Brain microvascular endothelial cell (primary cell): ENCODE measurements around the gene DGAT2L6.

Source experiments
- DNase-seq: peaks from one replicate; pipeline ENCODE4 v3.0.0-alpha.2; 2020
- H3K27ac ChIP-seq: fragments of 250-450 bp; sonication (Bioruptor Pico); 2 replicates; pipeline ENCODE4 v1.5.1; 2020; ENCODE audit warnings: mild to moderate bottlenecking, moderate library complexity
- H3K27me3 ChIP-seq: fragments of 250-450 bp; sonication (Bioruptor Pico); replicated peaks from 2 replicates; pipeline ENCODE4 v1.5.1; 2020; ENCODE audit warnings: mild to moderate bottlenecking
- H3K36me3 ChIP-seq: fragments of 250-450 bp; sonication (Bioruptor Pico); replicated peaks from 2 replicates; pipeline ENCODE4 v1.5.1; 2020; ENCODE audit warnings: mild to moderate bottlenecking
- H3K4me3 ChIP-seq: 2 replicates; pipeline ENCODE4 v1.5.1; 2011; ENCODE audit warnings: low read depth, mild to moderate bottlenecking, control low read depth, low read length, moderate library complexity
- CTCF ChIP-seq: IDR thresholded peaks from 2 replicates; pipeline ENCODE4 v1.5.1; 2011; ENCODE audit warnings: low read depth, mild to moderate bottlenecking, moderate library complexity, low read length, control low read depth, inconsistent platforms; ENCODE audit errors: missing control alignments
- in situ Hi-C: cut with HindIII; loops from 2 replicates; pipeline ENCODE4 v1.10.0; 2017; ENCODE audit warnings: low sequenced_read_pairs, low pct_ligation_motif_present

The DGAT2L6 gene

DNA sequence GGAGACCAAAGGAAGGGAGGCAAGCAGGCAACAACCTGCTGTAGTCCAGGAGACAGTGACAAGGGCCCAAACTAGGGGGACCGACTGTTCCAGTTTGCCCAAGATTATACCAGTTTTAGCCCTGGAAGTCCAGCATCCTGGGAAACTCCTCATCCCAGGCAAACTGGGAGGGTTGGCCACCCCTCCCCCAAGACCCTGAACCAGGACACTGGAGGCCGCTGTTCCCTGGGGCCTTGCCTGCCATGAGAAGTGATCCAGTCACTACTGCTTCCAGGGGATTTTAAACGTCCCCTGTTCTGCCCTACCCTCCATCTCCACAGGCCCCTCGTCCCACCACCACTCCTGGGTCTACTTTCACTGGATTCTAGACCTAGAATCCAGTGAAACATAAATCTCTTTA is 4.3 kb upstream of the DGAT2L6 start:
- in situ Hi-C loops: no loop called here
- DNase-seq: no peak
- H3K36me3 ChIP-seq: no peaks in the 10 kb centered on the region
- no peaks in the 10 kb centered on the region for H3K27me3 ChIP-seq
- no peak overlapping the region for H3K27ac ChIP-seq
- H3K4me3 ChIP-seq: no peak overlapping the region
- no peak for TF ChIP-seq CTCF

GRCh38 chrX:70174754-70175153 is 2.5 kb upstream of the DGAT2L6 start:
- H3K27me3 ChIP-seq: no peaks in the 10 kb centered on the region
- no peak overlapping the region for H3K4me3 ChIP-seq
- no peaks in the 10 kb centered on the region for H3K36me3 ChIP-seq
- peak overlapping the region; percentile 85 for H3K27ac ChIP-seq
- no peak for TF ChIP-seq CTCF
- DNase-seq: no peak
- in situ Hi-C loops: no loop called here

DNA sequence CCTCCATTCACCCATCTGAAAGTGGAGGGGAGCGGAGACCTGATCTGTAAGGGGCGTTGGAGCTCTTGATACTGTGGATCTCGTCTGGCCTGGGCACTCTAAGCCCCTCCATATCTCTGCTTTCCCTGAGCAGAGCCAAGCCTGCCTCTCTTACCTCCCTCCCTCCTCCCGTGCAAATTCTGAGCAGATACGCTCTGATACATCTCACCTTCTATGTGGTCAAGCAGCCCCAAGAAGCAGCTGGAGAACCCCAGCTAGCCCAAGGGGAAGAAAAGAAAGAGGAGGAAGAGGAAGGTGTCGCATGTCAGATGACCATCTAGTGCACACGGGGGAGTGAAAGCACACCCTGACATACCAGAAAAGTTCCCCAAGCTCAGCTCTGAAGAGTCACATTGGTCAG is 1.9 kb upstream of the DGAT2L6 start:
- in situ Hi-C loops: no loop called here
- TF ChIP-seq CTCF: no peak
- Histone ChIP-seq H3K27ac (no peak overlapping the region), H3K27me3 (no peaks in the 10 kb centered on the region), H3K4me3 (no peak overlapping the region), H3K36me3 (no peaks in the 10 kb centered on the region)
- no peak for DNase-seq

- Histone ChIP-seq H3K36me3 (no peaks in the 10 kb centered on the region), H3K27ac (no peak overlapping the region), H3K27me3 (no peaks in the 10 kb centered on the region), H3K4me3 (no peak overlapping the region)
- no peak for DNase-seq
- TF ChIP-seq CTCF: no peak
- in situ Hi-C loops: no loop called here
These were observed 5.8 kb downstream of the DGAT2L6 start for GRCh38 chrX:70183091-70183490.

DNA sequence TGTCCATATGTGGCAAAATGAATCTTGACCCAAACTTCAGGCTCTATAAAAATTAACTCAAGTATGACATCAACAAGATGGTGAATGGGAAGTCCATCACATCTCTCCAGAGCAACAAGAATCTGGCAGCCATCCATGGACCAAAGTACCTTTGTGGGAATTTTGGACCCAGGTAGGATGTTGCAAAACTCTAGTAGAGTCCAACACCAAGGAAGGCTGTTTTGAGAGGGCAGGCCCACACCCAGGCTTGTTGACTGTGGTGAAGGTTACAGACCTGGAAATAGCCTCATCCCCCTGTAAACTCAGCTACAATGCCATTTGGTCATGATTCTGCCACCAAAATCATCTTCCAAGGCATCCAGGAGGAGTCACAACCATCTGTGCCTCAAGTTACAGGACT is 12.9 kb downstream of the DGAT2L6 start:
- no peak for DNase-seq
- in situ Hi-C loops: no loop called here
- Histone ChIP-seq H3K36me3 (no peaks in the 10 kb centered on the region), H3K27ac (no peak overlapping the region), H3K4me3 (no peak overlapping the region), H3K27me3 (no peaks in the 10 kb centered on the region)
- TF ChIP-seq CTCF: no peak

- H3K4me3 ChIP-seq: no peak overlapping the region
- TF ChIP-seq CTCF: peak; percentile 78
- H3K27ac ChIP-seq: no peak overlapping the region
- DNase-seq: peak; percentile 32
- H3K27me3 ChIP-seq: no peaks in the 10 kb centered on the region
- in situ Hi-C loops: no loop called here
- H3K36me3 ChIP-seq: no peaks in the 10 kb centered on the region
These were observed 19.9 kb downstream of the DGAT2L6 start for GRCh38 chrX:70196961-70197720.
